Mesenteric fat pad (tissue), 1 donor: ENCODE measurements around the gene DUSP15. TPM values are rescaled to one million over a fixed set of nuclear protein-coding genes. Genes with fewer than 3 reads are reported as not detected.

ENCODE experiments used
- DNase-seq: peaks from one replicate; pipeline ENCODE4 v3.0.0-alpha.2; 2020; ENCODE audit warnings: low spot score
- total RNA-seq: library from RNA; stranded (reverse); fragmentation: NEBNext Ultra II Directional; extraction: Animal tissue kit (Norgen Biotek cat#: 25700); gene quantifications from one replicate; pipeline ENCODE4 v1.2.1, GENCODE V29; 2021
- donor health status: DM: yes; HTN: yes; CAD: no.

The DUSP15 gene
- total RNA-seq, 1 donor from 2014 or later = 0.77 TPM

DNA sequence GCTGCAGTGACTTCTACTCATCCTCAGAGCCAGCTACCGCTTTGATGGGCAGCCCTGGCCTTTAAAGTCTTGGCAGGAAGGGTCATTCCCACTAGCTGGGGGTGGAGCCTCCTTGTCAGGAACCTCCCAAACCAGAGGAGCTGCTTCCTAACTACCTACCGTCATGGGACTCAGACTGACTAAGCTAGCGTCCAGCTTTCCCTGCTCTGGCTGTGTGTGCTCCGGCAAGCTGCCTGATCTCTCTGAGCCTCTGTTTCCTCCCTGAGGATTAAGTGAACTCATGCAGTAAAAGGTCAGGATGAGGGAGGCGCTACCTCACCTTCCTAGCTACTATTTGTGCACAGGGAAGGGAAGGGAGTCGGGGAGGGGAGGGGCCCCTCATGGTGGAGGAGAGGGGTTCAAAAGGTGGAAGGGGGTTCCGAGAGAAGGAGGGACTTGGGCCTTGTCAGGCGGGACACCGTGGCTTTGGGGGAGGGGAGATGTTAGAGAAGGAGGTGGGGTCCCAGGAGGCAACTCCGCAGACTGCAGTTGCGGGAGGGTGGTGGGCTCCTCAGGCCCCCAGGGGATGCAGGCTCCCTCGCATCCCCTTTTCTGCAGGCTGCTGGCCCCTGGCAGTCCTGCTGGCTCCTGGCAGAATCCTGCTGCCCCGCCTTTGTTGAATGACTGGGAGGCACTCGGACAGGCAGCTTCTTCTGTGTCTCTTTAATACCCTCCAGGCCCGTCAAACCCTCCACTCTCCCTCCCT lies 9.8 kb downstream of the DUSP15 start:
- DNase-seq = peak; percentile 51

GRCh38 chr20:31859998-31860380 lies 10.3 kb downstream of the DUSP15 start:
- peak; percentile 9 for DNase-seq

GRCh38 chr20:31859266-31859997 lies 10.9 kb downstream of the DUSP15 start:
- peak; percentile 18 for DNase-seq

DNA sequence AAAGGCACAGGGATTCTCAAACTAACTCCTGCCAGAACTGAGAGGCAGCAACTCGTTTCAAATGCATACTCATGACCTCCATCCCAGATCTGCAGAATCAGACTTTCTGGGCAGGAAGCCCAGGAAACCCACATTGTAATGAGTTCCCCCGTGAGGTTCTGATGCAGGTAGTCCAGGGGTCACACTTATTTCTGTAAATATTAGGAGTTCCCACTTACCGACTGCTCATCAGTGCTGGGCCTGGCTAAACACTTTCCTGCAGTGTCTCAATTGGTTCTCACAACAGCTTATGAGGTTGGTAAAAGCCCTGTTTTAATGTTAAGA lies 11.6 kb downstream of the DUSP15 start:
- no peak for DNase-seq

DNA sequence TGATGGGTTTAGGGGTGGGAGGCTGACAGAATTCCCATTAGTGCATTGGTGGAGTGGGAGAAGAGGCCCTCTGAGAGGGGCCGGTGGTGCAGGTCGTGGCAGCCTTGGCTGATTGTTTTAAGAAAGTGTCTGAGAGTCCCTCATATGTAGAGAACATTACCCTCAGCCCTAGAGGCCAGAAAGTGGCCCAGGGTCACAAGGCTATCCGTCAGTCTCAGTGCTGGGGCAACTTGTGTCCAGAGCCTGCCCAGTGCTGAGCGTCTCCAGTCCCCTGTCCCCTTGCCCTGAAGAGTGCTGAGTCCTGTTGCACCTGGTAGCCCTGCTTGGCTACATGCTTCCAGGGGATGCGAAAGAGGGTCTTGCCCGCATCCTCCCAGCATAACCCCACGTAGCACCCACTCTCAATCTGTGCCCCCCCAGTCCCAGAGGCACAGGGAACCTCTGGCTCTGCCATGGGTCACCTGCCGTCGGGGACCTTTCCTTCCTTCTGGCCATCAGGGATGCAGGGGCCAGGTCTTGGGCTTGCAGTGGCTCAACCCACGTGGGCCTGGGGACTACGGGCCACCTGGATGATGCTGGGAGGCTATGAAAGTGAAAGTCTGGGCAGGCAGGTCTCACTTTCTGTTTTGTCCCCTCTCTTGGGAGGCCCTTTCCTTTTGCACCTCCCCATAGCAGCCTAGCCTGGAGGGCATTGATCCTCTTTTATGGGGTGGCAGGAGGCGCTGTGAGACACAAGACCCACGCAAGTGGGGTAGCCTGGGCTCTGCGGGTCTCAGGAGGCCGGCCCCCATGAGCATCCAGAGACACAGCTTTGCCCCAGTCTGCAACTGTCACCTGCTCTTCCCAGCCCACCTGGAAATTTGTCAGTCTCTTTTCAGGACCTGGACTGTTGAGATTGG lies 12.2 kb downstream of the DUSP15 start:
- peak; percentile 60 for DNase-seq

- peak; percentile 86 for DNase-seq
Measured at GRCh38 chr20:31856516-31856915, 13.8 kb downstream of the DUSP15 start.

GRCh38 chr20:31853481-31853880 lies 16.8 kb downstream of the DUSP15 start:
- no peak for DNase-seq

DNA sequence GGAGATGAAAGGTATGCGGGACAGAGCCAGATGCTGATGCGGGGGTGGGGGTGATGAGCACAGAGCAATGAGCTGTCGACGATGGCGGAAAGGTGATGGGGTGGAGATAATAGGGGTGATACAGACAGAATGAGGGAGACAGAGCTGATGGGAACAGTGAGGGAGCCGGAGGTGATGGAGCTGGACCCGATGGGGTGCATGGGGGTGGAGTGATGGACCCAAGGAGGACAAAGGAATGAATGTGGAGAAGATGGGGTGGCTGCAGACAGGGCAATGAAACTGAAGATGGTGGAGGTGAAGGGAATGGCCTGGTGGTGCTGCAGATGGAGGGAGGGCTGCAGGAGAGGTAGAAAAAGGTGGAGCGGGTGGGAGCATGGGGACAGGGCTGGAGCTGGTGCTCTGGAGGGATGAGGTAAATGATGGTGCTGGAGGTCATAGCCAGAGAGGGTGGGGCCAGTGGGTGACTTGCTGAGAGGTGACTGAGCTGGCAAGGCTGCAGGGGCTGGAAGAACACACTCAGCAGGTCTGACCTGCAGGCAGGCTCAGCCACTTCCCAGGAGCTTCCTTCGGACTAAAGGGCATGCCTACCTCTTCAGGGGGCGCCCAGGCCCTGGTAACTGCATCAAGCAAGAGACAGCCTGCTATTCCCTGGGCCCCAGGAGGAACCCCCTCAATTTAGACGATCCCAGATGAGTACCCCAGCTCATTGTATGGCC lies 18.9 kb downstream of the DUSP15 start:
- DNase-seq = no peak

DNA sequence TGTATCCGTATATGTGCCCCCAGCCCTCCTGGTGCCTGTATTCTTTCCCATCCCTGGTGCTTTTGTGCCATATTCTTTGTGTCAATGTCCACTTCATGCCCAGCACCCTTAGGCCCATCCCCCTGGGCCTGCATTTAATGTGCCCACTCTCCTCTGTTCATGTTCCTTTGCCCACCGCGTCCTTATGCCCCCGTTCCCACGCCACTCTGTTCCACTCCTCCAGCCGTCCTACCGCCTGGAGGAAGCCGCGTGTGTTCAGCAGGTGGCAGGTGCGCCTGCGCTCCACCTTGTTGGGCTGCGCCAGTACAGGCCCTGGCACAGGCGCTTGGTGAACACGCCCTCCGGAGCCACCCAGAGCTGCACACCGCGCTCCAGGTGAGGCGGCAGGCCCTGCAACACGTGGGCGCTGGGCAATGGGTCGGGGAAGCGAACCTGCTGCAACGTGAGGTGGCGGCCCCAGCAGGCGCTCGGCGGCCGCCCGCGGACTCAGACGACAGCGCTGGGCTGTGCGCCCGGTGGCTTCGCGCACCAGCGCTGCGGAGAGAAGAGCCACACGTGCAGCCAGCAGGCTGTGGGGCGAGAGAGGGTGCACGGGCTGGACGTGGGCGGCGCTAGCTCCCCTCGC lies 20.9 kb downstream of the DUSP15 start:
- DNase-seq = no peak

- no peak for DNase-seq
Measured at GRCh38 chr20:31848088-31848999, 22.0 kb downstream of the DUSP15 start.

DNA sequence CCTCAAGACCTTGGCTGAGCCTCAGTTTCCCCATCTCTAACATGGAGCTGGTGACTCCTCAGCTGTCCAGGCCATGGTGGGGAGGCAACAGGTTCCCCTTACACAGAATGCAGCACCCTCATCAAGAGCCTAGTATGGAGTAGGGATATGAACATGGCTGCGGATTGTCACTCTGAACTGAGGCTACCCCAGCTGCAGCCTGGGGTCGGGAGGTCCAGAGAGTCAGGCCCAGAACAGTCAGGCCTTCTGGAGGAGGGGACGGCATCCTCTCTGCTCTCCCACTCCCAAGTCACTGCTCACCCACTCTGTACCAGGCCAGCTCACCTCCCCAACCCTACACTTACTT lies 23.6 kb downstream of the DUSP15 start:
- no peak for DNase-seq

- no peak for DNase-seq
Measured at GRCh38 chr20:31845300-31845863, 24.9 kb downstream of the DUSP15 start, which contains the start of gene FOXS1. Gene FOXS1, minus strand, starts transcription at chr20:31845604. Its CDS starts 62 bp downstream, at chr20:31845542.

DNA sequence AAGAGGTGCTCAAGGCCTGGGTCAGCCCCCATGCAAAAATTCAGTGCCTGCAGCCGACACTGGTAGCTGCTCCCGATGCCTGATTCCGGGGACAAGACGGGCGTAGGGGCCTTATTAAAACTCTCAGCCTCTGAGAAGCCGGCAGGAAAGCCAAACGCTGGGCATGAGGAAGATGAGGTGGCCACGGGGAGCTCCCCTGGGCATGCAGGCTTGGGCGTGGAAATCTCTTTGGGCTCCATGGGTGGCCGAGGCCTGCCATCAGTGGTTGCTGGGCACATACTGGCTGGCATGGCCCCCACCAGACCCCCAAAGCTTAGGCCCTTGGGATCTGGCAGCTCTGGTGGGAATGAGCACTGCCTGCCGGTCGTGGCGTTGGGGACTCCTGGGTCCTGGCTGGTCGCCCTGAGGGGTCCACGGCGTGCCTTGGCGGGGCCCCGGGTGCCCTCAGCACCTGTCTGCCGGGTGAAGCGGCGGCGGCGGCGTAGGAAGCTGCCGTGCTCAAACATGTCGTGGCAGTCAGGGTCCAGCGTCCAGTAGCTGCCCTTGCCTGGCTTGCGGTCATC lies 25.5 kb downstream of the DUSP15 start:
- DNase-seq = no peak

DNA sequence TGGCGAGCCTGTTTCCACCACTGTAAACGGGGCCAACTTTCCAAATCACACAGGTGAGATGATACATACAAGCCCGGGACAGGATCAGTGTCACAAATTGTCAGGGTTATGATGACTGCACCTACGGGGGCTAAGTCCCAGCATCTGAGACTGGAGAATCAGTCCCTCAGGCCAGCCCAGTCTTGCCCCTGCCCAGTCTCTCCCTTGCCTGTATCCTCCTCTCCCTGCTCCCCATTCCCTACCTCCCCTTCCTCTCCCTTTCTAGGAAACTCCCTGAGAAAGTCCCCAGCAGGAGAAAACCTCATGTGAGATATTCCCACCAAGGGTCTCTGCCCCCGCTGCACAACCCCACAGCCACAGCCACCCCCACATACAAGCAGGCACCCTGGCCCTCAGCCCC lies 26.4 kb downstream of the DUSP15 start:
- DNase-seq = no peak

DNA sequence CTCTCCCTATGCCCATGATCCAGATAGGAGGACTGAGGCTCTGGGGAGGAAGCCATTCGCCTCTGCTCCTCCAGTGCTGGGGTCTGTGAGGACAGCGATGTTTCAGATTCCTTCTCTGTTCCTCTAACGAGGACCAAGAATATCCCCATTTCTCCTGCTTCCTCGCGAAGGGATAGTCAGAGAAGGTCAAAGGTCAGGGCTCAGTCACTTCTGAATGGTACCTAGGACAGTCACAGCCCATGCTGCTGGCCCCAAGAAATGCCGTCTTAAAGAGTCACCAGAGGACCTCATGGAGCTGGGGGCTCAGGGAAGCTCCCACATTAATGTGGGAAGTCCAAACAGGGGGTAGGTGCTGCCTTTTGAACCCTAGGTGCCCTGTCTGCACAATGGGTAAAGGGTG lies 27.0 kb downstream of the DUSP15 start:
- DNase-seq = no peak

DNA sequence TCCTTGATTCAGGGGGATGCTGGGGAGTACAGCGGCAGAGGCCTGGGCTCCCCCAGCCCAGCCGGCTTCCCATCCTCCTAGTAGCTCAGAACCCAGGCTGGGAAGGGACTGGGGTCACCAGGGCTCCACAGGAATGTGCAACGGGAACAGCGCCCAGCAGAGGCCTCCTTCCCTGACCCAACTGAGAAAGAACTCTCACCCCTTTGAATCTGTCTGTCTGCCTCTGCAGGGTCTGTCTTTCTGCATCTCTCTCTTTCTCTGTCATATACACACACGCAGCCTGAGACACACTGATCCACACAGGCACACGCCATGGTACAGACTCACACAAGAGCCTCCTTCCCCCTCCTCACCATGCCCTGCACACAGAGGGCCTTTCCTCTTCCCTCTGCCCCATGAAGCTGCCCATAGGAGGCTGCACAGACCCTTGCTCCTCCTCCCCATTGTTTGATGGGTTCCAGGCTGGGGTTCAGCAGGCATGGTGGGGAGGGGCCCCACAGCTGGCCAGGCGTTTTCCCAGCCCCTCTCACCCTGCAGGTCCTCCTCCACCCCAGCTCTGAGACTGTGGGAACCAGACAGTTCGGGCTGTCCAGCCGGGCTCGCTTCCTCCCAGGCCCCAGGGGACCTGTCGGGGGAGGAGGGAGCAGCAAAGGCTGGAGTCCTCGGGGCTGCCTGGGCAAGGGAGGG lies 27.7 kb downstream of the DUSP15 start:
- DNase-seq = no peak

DNA sequence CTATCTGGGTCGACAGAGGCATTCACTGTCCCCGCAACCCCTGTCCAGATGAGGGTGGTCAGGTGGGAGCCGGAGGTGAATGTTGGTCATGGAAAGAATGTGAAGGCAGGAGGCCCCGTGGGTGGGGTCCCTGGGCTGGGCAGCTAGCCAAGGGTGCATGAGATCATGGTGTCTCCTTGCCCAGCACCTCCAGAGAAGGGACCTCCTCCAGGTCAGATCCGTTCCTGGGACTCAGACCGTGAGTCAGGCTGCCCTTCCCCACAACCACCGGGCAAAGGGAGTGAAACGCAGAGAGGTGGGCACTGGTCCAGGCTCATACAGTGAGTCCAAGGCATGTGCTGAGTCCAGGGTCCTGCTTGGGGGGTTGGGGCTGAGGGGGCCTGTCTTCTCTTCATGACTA lies 28.4 kb downstream of the DUSP15 start:
- DNase-seq = no peak
